ENCODE measurements around the gene PPP6R3.

The PPP6R3 gene

GRCh38 chr11:68594123-68594522 is 133.6 kb downstream of the PPP6R3 start:
- Histone ChIP-seq H4K20me1 (ENCODE audit: insufficient read depth, low read length) (no peaks in the 10 kb centered on the region), H3K27ac (ENCODE audit: low read depth, low read length, poor library complexity, severe bottlenecking) (no peak overlapping the region), H3K9me3 (ENCODE audit: low read length) (no peaks in the 10 kb centered on the region), H3K4me1 (ENCODE audit: insufficient read depth, low read length, severe bottlenecking) (no peaks in the 10 kb centered on the region), H3K4me3 (ENCODE audit: low read depth, low read length, poor library complexity, severe bottlenecking) (no peak overlapping the region), H3K36me3 (ENCODE audit: insufficient read depth, low read length) (peaks cover 90% of the 10 kb centered on the region), H3K27me3 (ENCODE audit: insufficient read depth, low read length) (no peaks in the 10 kb centered on the region), H3F3A (ENCODE audit: insufficient read depth, low read length) (no peaks in the 10 kb centered on the region), H3K9me2 (ENCODE audit: low read depth, low read length) (no peaks in the 10 kb centered on the region), H2AFZ (ENCODE audit: low read length) (no peak overlapping the region), H3K9ac (ENCODE audit: low read length) (no peak overlapping the region), H3K79me2 (ENCODE audit: insufficient read depth, low read length) (no peaks in the 10 kb centered on the region), H3K4me2 (ENCODE audit: low read length) (no peak overlapping the region)
- TF ChIP-seq EZH2 (IDR thresholded peaks at IDR 0.05; ENCODE audit: borderline replicate concordance, low read length), result no peak
- TF ChIP-seq, protein P1, sequence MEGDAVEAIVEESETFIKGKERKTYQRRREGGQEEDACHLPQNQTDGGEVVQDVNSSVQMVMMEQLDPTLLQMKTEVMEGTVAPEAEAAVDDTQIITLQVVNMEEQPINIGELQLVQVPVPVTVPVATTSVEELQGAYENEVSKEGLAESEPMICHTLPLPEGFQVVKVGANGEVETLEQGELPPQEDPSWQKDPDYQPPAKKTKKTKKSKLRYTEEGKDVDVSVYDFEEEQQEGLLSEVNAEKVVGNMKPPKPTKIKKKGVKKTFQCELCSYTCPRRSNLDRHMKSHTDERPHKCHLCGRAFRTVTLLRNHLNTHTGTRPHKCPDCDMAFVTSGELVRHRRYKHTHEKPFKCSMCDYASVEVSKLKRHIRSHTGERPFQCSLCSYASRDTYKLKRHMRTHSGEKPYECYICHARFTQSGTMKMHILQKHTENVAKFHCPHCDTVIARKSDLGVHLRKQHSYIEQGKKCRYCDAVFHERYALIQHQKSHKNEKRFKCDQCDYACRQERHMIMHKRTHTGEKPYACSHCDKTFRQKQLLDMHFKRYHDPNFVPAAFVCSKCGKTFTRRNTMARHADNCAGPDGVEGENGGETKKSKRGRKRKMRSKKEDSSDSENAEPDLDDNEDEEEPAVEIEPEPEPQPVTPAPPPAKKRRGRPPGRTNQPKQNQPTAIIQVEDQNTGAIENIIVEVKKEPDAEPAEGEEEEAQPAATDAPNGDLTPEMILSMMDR (IDR thresholded peaks at IDR 0.05; ENCODE audit: low read length), result no peak

DNA sequence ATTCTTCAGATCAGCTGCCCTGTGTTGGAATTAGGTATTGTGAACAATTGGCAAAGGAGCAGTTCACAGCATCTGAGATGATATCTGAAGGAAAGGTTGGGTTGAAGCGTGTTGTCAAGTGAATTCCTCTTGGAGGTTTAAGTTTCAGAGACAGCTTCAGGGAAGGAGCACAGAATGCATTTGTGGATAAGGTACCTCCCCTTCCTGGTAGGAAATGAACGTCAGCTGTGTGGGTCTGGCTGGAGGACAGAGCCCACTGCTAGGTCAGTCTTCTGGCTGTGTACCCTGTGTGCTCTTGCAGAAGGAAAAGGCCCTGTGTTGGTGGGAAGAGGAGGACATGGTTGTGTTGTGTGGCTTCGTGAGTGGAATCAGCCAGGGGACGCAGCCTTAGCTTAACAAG is 135.7 kb downstream of the PPP6R3 start:
- H3F3A ChIP-seq (ENCODE audit: insufficient read depth, low read length), result no peaks in the 10 kb centered on the region
- no peak overlapping the region for H3K9ac ChIP-seq (ENCODE audit: low read length)
- TF ChIP-seq EZH2 (IDR thresholded peaks at IDR 0.05; ENCODE audit: borderline replicate concordance, low read length), result no peak
- TF ChIP-seq, protein P1 (IDR thresholded peaks at IDR 0.05; ENCODE audit: low read length), result no peak
- no peaks in the 10 kb centered on the region for H3K9me2 ChIP-seq (ENCODE audit: low read depth, low read length)
- no peaks in the 10 kb centered on the region for H3K79me2 ChIP-seq (ENCODE audit: insufficient read depth, low read length)
- peaks cover 89% of the 10 kb centered on the region for H3K36me3 ChIP-seq (ENCODE audit: insufficient read depth, low read length)
- no peaks in the 10 kb centered on the region for H4K20me1 ChIP-seq (ENCODE audit: insufficient read depth, low read length)
- no peaks in the 10 kb centered on the region for H3K4me1 ChIP-seq (ENCODE audit: insufficient read depth, low read length, severe bottlenecking)
- H3K4me3 ChIP-seq (ENCODE audit: low read depth, low read length, poor library complexity, severe bottlenecking), result no peak overlapping the region
- no peak overlapping the region for H3K27ac ChIP-seq (ENCODE audit: low read depth, low read length, poor library complexity, severe bottlenecking)
- H3K27me3 ChIP-seq (ENCODE audit: insufficient read depth, low read length), result no peaks in the 10 kb centered on the region
- H3K9me3 ChIP-seq (ENCODE audit: low read length), result no peaks in the 10 kb centered on the region
- no peak overlapping the region for H3K4me2 ChIP-seq (ENCODE audit: low read length)
- H2AFZ ChIP-seq (ENCODE audit: low read length), result no peak overlapping the region

DNA sequence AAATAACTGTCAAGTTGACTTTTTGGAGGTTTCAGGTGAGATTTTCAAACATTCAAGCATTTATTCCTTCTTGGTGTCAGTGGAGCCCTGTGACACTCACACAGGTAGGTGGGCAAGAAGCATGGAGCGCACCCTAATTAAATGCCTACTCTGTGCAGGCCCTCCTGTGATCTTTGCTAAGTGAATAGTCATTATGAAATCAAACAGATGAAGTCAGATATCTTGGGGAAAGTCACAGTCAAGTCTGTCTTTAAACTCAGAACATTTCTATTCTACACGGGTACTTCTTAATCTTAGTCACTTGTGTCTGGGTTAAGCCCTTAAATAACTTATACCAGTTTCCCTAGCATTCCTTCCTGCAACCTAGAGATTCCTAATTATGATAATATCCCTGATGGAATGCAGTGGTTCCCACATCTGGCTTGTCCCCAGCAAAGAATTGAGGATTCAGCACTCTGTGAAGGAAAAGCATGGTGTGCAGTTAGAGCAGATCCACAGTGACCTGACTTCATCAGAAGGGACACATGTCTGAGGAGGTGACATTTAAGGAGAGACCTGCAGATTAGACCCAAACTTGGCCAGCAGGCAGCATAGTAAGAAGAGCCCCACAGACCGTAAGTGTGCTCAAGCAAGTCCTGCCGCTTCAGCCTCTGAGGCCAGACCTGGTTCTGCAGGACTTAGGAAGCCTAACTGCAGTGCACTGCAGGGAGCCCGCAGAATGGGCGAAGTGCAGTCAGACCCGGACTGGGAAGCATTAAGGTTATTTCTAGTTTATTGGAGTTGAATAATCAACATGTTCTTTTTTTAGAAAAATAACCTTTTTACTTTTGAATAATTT is 138.5 kb downstream of the PPP6R3 start:
- Histone ChIP-seq H3K4me2 (ENCODE audit: low read length) (no peak overlapping the region), H3K9me2 (ENCODE audit: low read depth, low read length) (no peaks in the 10 kb centered on the region), H3K4me3 (ENCODE audit: low read depth, low read length, poor library complexity, severe bottlenecking) (no peak overlapping the region), H3K36me3 (ENCODE audit: insufficient read depth, low read length) (peaks cover 89% of the 10 kb centered on the region), H3K27ac (ENCODE audit: low read depth, low read length, poor library complexity, severe bottlenecking) (no peak overlapping the region), H2AFZ (ENCODE audit: low read length) (no peak overlapping the region), H3K9me3 (ENCODE audit: low read length) (no peaks in the 10 kb centered on the region), H4K20me1 (ENCODE audit: insufficient read depth, low read length) (no peaks in the 10 kb centered on the region), H3K4me1 (ENCODE audit: insufficient read depth, low read length, severe bottlenecking) (no peaks in the 10 kb centered on the region), H3K27me3 (ENCODE audit: insufficient read depth, low read length) (no peaks in the 10 kb centered on the region), H3K79me2 (ENCODE audit: insufficient read depth, low read length) (no peaks in the 10 kb centered on the region), H3F3A (ENCODE audit: insufficient read depth, low read length) (no peaks in the 10 kb centered on the region), H3K9ac (ENCODE audit: low read length) (no peak overlapping the region)
- TF ChIP-seq, protein P1 (IDR thresholded peaks at IDR 0.05; ENCODE audit: low read length), result no peak
- TF ChIP-seq EZH2 (IDR thresholded peaks at IDR 0.05; ENCODE audit: borderline replicate concordance, low read length), result no peak

Measured in OCI-LY1 (cell line).